Endometrial microvascular endothelial cells (primary cell): ENCODE results near the gene ZNF574. TPM values are rescaled to one million over a fixed set of nuclear protein-coding genes. Genes with fewer than 3 reads are reported as not detected.

Experiments
- in situ Hi-C: cut with HindIII; loops from 2 replicates; pipeline ENCODE4 v1.10.0; 2017; ENCODE audit warnings: low sequenced_read_pairs, low pct_unique_long_range_greater_than_20kb; ENCODE audit errors: inconsistent ontology term
- total RNA-seq: library from RNA; depleted of rRNA; stranded (reverse); fragments of >200 nt; gene quantifications from one replicate; pipeline ENCODE4 v1.2.3, GENCODE V29; 2015; ENCODE audit errors: inconsistent ontology term

The ZNF574 gene
- total RNA-seq, 1 donor from 2014 or later, result 11.6 TPM

DNA sequence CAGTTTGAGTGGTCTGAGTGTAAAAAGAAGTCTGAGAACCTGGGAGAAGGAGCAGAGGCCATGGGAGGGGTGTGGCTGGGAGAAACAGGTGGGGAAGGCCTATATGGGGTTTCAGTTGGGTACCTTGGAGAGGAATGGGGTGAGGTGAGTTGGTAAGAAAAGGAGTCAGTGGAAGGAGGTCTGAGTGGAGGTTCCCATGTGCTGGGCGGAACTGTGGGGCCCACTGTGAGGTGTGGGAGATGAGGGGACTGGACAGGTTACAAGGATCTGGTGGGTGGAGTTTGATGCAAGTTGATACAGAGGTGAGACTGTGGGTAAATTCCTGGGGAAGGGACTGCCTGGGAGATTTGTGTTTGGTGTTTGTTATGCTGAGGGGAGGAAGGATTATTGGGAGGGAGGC lies 2.1 kb downstream of the ZNF574 start:
- in situ Hi-C loops, result no loop called here

DNA sequence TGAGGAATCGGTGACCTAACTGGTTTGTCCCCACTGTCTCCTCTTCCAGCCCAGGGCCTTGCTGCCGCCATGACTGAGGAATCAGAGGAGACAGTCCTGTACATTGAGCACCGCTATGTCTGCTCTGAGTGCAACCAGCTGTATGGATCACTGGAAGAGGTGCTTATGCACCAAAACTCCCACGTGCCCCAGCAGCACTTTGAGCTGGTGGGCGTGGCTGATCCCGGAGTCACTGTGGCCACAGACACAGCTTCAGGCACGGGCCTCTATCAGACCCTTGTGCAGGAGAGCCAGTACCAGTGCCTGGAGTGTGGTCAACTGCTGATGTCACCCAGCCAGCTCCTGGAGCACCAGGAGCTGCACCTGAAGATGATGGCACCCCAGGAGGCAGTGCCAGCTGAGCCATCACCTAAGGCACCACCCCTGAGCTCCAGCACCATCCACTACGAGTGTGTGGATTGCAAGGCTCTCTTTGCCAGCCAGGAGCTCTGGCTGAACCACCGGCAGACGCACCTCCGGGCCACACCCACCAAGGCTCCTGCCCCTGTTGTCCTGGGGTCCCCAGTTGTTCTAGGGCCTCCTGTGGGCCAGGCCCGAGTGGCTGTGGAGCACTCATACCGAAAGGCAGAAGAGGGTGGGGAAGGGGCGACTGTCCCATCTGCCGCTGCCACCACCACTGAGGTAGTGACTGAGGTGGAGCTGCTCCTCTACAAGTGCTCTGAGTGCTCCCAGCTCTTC lies 2.7 kb downstream of the ZNF574 start:
- in situ Hi-C loops, result no loop called here

DNA sequence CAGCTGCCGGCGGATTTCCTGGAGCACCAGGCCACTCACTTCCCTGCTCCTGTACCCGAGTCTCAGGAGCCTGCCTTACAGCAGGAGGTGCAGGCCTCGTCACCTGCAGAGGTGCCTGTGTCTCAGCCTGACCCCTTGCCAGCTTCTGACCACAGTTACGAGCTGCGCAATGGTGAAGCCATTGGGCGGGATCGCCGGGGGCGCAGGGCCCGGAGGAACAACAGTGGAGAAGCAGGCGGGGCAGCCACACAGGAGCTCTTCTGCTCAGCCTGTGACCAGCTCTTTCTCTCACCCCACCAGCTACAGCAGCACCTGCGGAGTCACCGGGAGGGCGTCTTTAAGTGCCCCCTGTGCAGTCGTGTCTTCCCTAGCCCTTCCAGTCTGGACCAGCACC lies 3.3 kb downstream of the ZNF574 start:
- in situ Hi-C loops, result no loop called here

DNA sequence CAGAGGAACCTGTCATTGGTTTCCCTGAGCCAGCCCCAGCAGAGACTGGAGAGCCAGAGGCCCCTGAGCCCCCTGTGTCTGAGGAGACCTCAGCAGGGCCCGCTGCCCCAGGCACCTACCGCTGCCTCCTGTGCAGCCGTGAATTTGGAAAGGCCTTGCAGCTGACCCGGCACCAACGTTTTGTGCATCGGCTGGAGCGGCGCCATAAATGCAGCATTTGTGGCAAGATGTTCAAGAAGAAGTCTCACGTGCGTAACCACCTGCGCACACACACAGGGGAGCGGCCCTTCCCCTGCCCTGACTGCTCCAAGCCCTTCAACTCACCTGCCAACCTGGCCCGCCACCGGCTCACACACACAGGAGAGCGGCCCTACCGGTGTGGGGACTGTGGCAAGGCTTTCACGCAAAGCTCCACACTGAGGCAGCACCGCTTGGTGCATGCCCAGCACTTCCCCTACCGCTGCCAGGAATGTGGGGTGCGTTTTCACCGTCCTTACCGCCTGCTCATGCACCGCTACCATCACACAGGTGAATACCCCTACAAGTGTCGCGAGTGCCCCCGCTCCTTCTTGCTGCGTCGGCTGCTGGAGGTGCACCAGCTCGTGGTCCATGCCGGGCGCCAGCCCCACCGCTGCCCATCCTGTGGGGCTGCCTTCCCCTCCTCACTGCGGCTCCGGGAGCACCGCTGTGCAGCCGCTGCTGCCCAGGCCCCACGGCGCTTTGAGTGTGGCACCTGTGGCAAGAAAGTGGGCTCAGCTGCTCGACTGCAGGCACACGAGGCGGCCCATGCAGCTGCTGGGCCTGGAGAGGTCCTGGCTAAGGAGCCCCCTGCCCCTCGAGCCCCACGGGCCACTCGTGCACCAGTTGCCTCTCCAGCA lies 4.2 kb downstream of the ZNF574 start:
- in situ Hi-C loops, result no loop called here

DNA sequence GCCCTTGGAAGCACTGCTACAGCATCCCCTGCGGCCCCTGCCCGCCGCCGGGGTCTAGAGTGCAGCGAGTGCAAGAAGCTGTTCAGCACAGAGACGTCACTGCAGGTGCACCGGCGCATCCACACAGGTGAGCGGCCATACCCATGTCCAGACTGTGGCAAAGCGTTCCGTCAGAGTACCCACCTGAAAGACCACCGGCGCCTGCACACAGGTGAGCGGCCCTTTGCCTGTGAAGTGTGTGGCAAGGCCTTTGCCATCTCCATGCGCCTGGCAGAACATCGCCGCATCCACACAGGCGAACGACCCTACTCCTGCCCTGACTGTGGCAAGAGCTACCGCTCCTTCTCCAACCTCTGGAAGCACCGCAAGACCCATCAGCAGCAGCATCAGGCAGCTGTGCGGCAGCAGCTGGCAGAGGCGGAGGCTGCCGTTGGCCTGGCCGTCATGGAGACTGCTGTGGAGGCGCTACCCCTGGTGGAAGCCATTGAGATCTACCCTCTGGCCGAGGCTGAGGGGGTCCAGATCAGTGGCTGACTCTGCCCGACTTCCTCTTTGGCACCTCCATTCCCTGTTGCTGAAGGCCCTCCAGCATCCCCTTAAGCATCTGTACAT lies 4.9 kb downstream of the ZNF574 start:
- in situ Hi-C loops, result no loop called here

DNA sequence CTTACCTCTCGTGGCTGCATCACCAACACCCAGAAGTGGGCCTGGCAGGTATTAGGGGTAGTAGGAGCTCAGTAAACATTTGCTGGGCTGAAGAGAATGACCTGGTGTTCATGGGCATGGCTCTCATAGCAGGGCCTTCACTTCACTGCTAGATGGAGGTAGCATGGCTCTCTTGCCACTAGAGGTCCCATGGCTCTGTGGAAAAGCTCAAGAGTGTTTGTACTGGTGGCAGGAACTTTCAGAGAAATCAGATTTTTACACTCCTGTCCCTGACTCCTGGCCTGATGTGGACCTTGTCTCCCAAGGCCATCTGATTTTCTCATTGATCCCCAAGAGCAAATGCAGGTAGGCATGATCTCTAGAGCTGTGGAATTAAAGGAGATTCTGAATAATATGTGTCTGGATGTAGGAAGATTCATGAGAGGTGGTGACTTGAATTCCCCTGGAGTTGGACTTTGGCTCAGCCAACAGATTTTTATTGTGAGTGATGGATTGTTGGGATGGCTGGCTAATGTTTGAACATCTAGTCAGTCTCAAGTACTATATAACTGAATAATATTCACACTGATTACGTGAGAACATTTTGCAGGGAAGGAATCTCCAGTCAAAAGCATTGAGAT lies 5.7 kb downstream of the ZNF574 start:
- in situ Hi-C loops, result no loop called here

DNA sequence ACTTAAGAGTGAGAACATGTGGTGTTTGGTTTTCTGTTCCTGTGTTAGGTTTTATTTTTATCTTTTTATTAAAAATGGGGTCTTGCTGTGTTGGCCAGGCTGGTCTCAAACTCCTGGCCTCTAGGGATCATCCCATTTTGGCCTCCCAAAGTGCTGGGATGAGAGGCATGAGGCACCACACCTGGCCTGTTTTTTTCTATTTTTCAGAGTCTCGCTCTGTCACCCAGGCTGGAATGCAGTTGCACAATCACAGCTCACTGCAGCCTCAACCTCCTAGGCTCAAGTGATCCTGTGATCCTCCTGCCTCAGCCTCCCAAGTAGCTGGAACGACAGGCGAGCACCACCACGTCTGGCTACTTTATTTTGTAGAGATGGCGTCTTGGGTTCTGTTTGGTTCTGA lies 7.6 kb downstream of the ZNF574 start:
- in situ Hi-C loops, result no loop called here

DNA sequence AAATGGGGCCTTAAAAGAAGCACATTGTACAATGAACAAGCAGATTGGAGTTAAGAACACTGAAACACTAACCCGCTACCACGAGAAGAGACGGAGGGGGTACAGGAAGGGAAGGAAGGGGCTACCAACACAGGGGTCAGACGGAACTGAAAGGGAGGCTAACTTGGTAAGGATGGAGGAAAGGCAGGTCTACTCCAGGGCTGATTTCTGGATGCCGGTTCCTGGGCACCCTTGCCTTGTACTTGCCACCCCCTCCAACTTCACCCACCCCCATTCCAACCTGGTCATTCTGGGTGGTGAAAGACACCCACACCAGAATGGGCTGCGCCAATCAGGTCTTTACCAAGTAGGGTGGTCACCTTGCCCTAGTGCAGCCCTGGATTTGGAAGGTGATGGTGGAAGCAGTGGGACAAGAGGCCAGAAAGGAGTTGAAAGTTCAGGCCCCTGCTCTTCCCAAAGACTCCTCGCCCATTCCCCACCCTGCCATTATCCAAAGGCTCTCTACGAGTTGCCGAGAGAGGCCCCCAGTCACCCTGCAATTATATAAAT lies 10.3 kb downstream of the ZNF574 start:
- in situ Hi-C loops, result no loop called here

DNA sequence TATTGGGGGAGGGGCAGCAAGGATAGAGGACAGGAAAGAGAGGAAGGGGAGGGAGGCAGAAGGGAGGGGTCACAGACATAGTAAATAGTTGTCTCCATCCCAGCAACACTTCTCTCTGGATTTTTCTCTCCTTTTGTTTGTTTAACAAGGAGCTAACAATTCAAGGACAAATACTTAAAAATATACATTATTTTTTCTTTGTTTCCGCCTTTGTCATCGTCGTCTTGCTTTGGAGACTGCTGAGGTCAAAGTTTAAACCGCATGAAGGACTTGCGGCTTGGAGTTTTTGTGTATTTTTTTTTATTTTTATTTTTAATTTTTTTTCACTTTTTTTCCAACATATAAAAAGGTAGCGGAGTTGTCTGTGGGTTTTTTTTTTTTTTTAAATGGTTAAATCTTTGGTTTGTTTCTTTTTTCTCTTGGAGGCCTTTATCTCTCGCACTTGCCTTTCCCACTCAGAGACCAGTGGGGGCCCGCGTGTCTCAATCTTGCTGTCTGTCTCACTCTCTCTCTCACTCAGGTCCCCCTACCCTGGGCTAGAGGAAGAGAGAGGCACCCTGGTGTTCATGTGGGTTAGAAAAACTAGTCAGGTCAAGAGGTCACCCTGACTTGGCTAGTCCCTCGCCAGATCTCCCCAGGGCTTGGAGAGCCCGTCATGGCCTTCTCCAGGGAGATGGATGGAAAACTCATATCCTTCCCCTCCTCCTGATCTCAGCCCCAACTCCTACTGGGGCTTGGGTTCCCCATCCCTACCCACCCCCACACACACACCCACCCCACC lies 11.0 kb downstream of the ZNF574 start:
- in situ Hi-C loops, result no loop called here

DNA sequence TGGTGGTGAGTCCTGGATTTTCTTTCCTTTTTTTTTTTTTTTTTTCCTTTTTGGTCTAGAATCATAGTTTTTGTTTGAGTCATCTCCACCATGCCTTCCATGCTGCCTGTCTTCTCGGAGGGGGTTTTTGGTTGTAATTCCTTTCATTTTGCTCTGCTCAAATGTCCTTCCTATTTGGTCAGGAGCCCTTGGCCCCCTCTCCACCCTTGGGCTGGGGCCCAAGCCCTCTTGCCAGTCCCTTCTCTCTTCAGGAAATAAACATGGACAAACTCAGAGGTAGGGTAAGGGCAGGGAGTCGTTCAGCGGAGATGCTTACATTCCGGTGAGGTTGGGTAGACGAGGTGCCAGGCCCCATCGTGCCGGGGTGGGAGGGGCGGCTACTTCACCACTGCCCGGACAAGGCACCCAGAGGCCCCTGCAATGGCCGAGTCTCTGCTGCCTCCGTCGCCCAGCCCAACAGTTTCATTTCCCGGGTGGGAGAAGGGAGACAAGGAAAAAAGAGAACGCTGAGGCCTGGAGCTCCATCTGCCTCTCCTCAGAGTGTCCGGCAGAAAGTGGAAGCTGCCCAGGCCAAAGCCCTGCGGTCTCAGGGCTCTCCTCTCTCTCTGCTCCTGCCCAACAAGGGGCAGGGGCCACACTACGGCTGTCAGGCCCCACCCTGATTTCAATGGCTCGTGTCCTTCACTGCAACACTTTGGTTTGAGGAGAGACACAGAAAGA lies 12.7 kb downstream of the ZNF574 start:
- in situ Hi-C loops, result no loop called here

DNA sequence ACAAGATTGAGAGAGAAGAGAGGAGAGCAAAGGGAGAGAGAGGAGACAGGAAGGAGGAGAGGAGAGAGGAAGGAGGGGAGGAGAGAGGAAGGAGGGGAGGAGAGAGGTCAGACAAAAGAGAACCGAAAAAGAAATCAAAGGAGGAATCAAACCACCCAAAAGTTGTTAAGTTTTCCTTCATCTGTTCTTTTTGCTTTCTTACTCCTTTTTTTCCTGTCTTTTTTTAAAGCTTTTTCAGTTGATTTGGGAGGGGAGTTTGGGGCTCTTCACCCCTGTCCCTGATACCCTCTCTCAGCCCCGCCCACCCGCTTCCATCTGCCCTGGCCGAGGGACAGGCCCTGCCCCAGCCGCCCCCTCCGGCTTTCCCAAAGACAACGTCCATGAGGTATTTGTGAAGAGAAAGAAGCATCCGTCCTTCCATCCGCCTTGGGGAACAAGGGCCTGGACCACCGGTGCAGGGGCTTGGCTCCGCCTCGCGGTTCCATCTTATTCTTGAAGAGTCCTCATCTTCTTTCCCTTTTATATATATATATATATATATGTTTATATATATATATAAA lies 13.3 kb downstream of the ZNF574 start:
- in situ Hi-C loops, result no loop called here

DNA sequence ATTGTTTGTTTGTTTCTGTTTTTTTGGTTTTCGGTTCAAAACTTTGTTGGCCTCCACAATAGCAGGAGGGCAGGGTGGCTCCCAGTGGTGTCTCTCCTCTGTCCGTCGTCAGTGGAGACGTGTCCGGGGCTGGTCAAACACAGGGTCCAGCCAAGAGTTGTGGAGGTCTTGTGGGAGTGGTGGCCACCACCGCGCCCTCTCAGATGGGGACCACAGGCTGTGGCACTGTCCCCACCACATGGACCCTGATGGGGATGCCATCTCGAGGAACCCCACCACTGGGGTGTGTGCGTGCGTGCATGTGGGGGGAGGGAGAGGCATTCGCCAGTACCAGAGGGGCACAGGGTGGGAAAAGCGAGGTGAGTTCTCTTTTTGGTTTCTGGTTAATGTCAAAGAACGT lies 13.8 kb downstream of the ZNF574 start:
- in situ Hi-C loops, result no loop called here

DNA sequence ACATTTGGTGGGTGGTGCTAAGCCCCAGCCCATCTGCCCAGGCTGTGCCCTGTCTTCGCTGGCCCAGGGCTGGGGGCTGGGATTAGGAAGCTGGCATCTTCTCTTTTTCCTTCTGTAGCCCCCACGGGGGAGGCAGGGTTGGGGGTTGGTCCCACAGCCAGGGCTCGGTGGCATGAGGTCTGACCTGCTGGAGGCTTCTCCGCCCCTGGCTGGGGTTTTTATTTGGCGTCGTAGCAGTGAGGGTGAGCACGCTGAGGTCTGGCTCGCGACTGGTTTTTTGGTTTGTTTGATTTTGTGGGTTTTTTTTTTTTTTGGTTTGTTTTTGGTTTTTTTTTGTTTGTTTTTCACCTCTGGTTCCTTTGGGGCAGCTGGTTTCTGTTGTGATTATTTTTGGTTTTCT lies 14.7 kb downstream of the ZNF574 start:
- in situ Hi-C loops, result no loop called here

DNA sequence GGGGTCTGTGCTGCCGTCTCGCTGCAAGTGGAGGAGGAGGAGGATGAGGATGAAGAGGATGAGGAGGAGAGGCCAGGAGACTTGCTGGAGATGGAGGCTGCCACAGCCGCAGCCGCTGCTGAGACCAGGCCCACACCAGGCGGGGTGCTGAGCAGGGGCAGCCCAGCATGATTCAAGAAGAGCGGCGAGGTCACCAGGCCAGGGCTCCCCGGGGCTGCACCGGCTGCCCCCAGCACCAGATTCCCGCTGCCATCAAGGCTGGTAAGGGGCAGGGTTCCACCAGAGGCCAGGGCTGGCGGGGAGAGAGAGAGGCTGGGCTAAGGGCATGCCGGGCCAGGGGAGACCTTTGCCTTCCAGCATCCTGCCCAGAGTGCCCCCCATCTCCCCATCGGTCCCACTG lies 15.3 kb downstream of the ZNF574 start:
- in situ Hi-C loops, result no loop called here

DNA sequence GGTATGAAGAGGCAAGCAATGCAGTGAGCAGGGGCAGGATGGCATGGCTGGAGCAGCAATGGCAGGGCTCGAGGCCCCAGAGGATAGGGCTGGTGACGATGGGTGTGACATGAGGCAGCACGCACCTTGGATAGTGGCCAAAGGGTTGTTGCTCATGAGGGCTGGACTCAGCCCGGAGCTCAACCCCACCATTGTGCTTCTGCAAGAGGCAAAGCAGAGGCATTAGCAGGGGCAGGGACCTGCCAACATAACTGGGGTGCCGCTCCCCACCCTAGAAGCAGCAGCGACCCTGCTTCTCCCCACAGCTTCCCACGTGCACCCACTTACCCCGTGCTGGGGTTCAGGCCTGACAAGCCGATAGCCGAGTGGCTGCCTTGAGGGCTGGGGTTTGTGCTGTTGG lies 15.8 kb downstream of the ZNF574 start:
- in situ Hi-C loops, result no loop called here

DNA sequence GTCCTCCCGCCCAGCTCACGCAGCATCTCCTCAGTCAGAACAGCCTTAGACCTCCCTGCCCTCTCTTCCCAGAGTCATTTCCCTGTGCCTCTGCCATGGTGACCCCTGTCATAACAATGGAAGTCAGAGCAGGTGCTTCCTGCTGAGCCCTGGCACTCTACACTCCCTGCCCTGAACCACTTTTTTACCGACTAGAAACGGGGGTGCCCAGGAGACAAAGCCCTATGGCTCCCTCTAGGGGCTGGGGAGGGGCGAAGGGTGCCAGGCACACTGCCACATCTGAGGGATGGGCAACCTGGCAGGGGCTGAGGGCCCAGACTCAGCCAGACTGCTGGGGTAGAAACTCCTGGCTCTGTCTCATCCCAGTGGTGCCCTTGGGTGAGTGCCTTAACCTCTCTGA lies 16.4 kb downstream of the ZNF574 start:
- in situ Hi-C loops, result no loop called here

DNA sequence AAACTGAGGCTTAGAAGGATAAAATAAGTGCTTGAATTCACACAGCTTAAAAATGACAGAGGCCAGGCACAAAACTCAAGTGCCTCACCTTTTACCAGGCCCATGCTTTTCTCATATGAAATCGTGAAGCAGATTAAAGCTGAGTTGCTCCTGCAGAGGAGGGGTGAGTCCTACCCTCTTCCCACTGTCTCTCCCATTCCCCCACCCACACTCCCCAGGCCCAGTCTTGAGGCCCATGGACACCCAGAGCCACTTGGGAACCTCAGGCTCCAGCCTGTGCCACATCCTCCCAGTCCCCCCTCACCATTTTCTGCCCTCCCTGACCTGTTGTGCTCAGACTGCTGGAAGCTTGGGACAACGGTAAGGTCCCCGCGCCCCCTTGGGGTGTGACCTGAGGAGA lies 17.5 kb downstream of the ZNF574 start:
- in situ Hi-C loops, result no loop called here

DNA sequence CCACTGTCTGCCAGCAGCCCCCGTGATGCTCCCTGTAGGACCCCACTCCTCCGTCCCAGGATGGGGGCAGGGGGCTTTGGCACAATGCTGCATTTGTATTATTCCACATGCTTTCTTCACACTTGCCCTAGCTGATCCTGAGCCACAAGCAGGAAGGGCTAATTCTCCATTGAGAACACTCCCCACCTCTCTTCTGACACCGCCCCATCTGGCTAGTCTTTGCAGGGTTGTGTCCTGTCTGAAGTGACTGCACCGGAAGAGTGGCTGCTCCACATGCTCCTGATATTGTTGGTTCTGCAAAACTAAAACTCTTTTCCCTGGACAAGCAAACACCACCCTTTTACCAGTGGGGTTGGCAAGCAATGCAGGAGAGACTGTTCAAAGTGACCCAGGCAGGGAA lies 18.0 kb downstream of the ZNF574 start:
- in situ Hi-C loops, result no loop called here
